Right lobe of liver (tissue), 4 donors: ENCODE results near the gene ATP5F1A.
"Not testable (repeated sequence)": the region's sequence is repeated elsewhere in the genome, so short reads cannot be mapped to it uniquely, and the experiment has no call there.

Experiments
- CTCF ChIP-seq, 4 donors: fragments of 200-600 bp in 3 of 4; fragments of 450-650 bp in 1 of 4; IDR thresholded peaks; one replicate each; pipeline versions ENCODE4 v1.5.1 to v1.8.0; 2016 to 2022; ENCODE audit warnings: antibody characterized with exemption in 4 of 4, mild to moderate bottlenecking in 2 of 4
- POLR2A ChIP-seq: fragments of 450-650 bp; IDR thresholded peaks from one replicate; pipeline ENCODE4 v1.6.1; 2017; ENCODE audit warnings: antibody characterized with exemption, mild to moderate bottlenecking
- donor health status: DM: no; HTN: no; CAD: no.
- donor health status: DM: no; HTN: no; CAD: no.
- donor health status: DM: no; HTN: yes; CAD: no.

GRCh38 chr18:46126625-46127024 lies 28.5 kb upstream of the ATP5F1A start:
- TF ChIP-seq CTCF (IDR thresholded peaks at IDR 0.05); POLR2A: not testable (repeated sequence)
